CD14-positive monocyte (primary cell): ENCODE data around the gene ACVR1. TPM values are rescaled to one million over a fixed set of nuclear protein-coding genes. Genes with fewer than 3 reads are reported as not detected.

ENCODE experiments used
- DNase-seq, 3 donors: peaks; one replicate each; pipeline ENCODE4 v3.0.0-alpha.2; 2011 to 2022
- H2AFZ ChIP-seq: 2 replicates; pipeline ENCODE4 v1.6.0; 2012; ENCODE audit warnings: mild to moderate bottlenecking, low read depth, low read length, inconsistent platforms; ENCODE audit not compliant: insufficient read depth, poor library complexity, severe bottlenecking
- H3K27ac ChIP-seq, 2 donors: 1 replicate in 1 of 2; 2 replicates in 1 of 2; pipeline ENCODE4 v1.5.1; 2012 to 2013; ENCODE audit warnings: low read length in 2 of 2, control low read depth in 1 of 2, inconsistent platforms in 1 of 2, low read depth in 1 of 2, mild to moderate bottlenecking in 1 of 2
- H3K27me3 ChIP-seq, 2 donors: one replicate each; pipeline versions ENCODE4 v1.6.0 to v1.6.1; 2011 to 2013; ENCODE audit warnings: low read length in 2 of 2; ENCODE audit not compliant: control insufficient read depth in 2 of 2, insufficient read depth in 2 of 2
- H3K36me3 ChIP-seq, 2 donors: replicated peaks in 1 of 2; 1 replicate in 1 of 2; 2 replicates in 1 of 2; pipeline versions ENCODE4 v1.5.1 to v1.6.1; 2012 to 2013; ENCODE audit warnings: low read length in 2 of 2, control low read depth in 1 of 2, inconsistent platforms in 1 of 2, mild to moderate bottlenecking in 1 of 2; ENCODE audit not compliant: insufficient read depth in 2 of 2, control insufficient read depth in 1 of 2
- H3K4me1 ChIP-seq, 2 donors: 1 replicate in 1 of 2; 2 replicates in 1 of 2; pipeline versions ENCODE4 v1.5.1 to v1.6.1; 2012 to 2013; ENCODE audit warnings: low read length in 2 of 2, control low read depth in 1 of 2, inconsistent platforms in 1 of 2, mild to moderate bottlenecking in 1 of 2, moderate library complexity in 1 of 2; ENCODE audit not compliant: insufficient read depth in 2 of 2, control insufficient read depth in 1 of 2
- H3K4me2 ChIP-seq: replicated peaks from 2 replicates; pipeline ENCODE3; 2012; ENCODE audit warnings: low read length, moderate library complexity, mild to moderate bottlenecking; ENCODE audit not compliant: poor library complexity, severe bottlenecking; ENCODE audit errors: extremely low read depth
- H3K4me3 ChIP-seq, 3 experiments: fragments of 200-600 bp in 1 of 3; sonication (generic) in 1 of 3; replicated peaks in 1 of 3; 1 replicate in 2 of 3; 2 replicates in 1 of 3; pipeline ENCODE4 v1.5.1; 2011 to 2013; ENCODE audit warnings: low read length in 3 of 3, mild to moderate bottlenecking in 3 of 3, control low read depth in 2 of 3, low read depth in 2 of 3, inconsistent platforms in 1 of 3, moderate library complexity in 1 of 3
- H3K79me2 ChIP-seq: 2 replicates; pipeline ENCODE4 v1.6.0; 2012; ENCODE audit warnings: mild to moderate bottlenecking, control low read depth, inconsistent platforms, low read length, moderate library complexity; ENCODE audit not compliant: insufficient read depth
- H3K9ac ChIP-seq: 2 replicates; pipeline ENCODE4 v1.6.0; 2017; ENCODE audit warnings: low read length, mild to moderate bottlenecking; ENCODE audit not compliant: insufficient read depth, poor library complexity, severe bottlenecking
- H3K9me3 ChIP-seq, 2 donors: replicated peaks in 1 of 2; 1 replicate in 1 of 2; 2 replicates in 1 of 2; pipeline versions ENCODE4 v1.5.1 to v1.6.1; 2012 to 2013; ENCODE audit warnings: low read length in 2 of 2, control low read depth in 1 of 2; ENCODE audit not compliant: control insufficient read depth in 1 of 2, insufficient read depth in 1 of 2
- H4K20me1 ChIP-seq: 2 replicates; pipeline ENCODE4 v1.6.0; 2012; ENCODE audit warnings: mild to moderate bottlenecking, low read length, control low read depth, moderate library complexity; ENCODE audit not compliant: insufficient read depth
- H3K27ac Mint-ChIP-seq, 7 donors: one replicate each; pipeline ENCODE4 v1.8.0; 2020; ENCODE audit warnings: mild to moderate bottlenecking in 7 of 7, mixed read lengths in 7 of 7, moderate library complexity in 6 of 7, inconsistent platforms in 2 of 7
- H3K27me3 Mint-ChIP-seq, 3 donors: one replicate each; pipeline ENCODE4 v1.8.0; 2021 to 2022; ENCODE audit warnings: low read depth in 3 of 3, mild to moderate bottlenecking in 3 of 3, mixed read lengths in 3 of 3, moderate library complexity in 3 of 3, inconsistent platforms in 1 of 3
- H3K36me3 Mint-ChIP-seq, 2 donors: one replicate each; pipeline ENCODE4 v1.8.0; 2020; ENCODE audit warnings: mixed read lengths in 2 of 2, inconsistent platforms in 1 of 2, mild to moderate bottlenecking in 1 of 2
- H3K4me1 Mint-ChIP-seq: one replicate; pipeline ENCODE4 v1.8.0; 2020; ENCODE audit warnings: mild to moderate bottlenecking, mixed read lengths
- H3K4me3 Mint-ChIP-seq, 2 donors: one replicate each; pipeline ENCODE4 v1.8.0; 2020; ENCODE audit warnings: mild to moderate bottlenecking in 2 of 2, mixed read lengths in 2 of 2, moderate library complexity in 1 of 2
- H3K9me3 Mint-ChIP-seq, 7 donors: one replicate each; pipeline ENCODE4 v1.8.0; 2020 to 2022; ENCODE audit warnings: mixed read lengths in 7 of 7, mild to moderate bottlenecking in 6 of 7, moderate library complexity in 6 of 7, inconsistent platforms in 2 of 7
- WGBS: methylation state at CpG from one replicate; pipeline ENCODE4 v1.1.5; 2013; ENCODE audit warnings: missing lambda C conversion rate; ENCODE audit not compliant: insufficient coverage; 5-methylcytosine and 5-hydroxymethylcytosine counted together
- intact Hi-C, 2 donors: fragments of 100-400 bp; cut with micrococcal nuclease; formaldehyde crosslinking; loops; one replicate each; pipeline versions ENCODE4 v1.15.0 to v1.15.1; 2023
- polyA plus RNA-seq, 3 donors: library from polyadenylated mRNA; depleted of rRNA in 1 of 3; unstranded in 2 of 3; stranded (reverse) in 1 of 3; fragments of 300-500 nt in 2 of 3; fragments of >200 nt in 1 of 3; fragmentation: Illumina TruSeq in 2 of 3; gene quantifications; 1 replicate in 2 of 3; 2 replicates in 1 of 3; pipeline ENCODE4 v1.2.3, GENCODE V29; 2012 to 2021
- TF ChIP-seq, protein P1 (sequence below): fragments of 200-600 bp; IDR thresholded peaks from one replicate; pipeline ENCODE4 v1.8.0; 2022; ENCODE audit warnings: antibody characterized with exemption, mild to moderate bottlenecking

ACVR1 gene
- polyA plus RNA-seq, 3 donors, result 2.8 to 13.4 (median 4.9) TPM

DNA sequence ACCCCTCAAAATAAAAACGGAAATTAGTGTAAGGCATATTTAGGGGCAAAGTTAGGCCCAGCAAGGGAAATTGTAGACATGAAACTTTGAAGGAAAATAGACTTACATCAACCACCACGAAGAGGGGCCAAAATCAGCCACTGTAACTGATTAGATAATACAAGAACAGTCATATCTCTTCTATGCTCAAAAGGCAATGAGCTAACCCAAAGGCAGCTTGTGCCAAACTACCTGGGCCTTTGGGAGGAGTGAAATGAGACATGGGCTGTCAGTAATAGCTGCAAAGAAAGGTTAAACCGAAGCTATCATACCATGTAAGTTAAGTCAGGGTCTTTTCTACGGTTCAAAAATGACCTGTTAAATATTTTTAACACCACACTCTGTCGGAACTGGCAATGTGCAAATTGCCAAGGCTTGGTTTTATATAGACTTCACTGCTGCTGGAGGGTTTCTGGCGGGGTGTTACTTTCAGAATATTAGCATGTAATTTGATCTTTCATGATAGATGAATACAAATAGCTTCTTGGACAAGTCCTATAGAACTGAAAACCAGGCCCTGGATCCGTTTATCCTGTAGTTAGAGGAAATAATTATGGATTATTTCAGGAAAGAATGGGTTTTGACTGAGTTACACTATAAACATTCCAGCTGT lies 69.6 kb downstream of the ACVR1 start:
- peaks cover 0 to 7% of the 10 kb centered on the region in 2 donors for H3K36me3 ChIP-seq
- H3K4me1 ChIP-seq, result no peaks in the 10 kb centered on the region
- no peak overlapping the region for H2AFZ ChIP-seq
- Mint-ChIP-seq H3K27ac (no peak overlapping the region), H3K4me3 (no peak overlapping the region), H3K9me3 (no peaks in the 10 kb centered on the region), H3K27me3 (peaks cover 0 to under 1% (median 0%) of the 10 kb centered on the region in 3 donors), H3K4me1 (no peaks in the 10 kb centered on the region), H3K36me3 (peaks cover 25 to 28% of the 10 kb centered on the region in 2 donors)
- no peak overlapping the region for H3K4me3 ChIP-seq
- TF ChIP-seq, protein P1, sequence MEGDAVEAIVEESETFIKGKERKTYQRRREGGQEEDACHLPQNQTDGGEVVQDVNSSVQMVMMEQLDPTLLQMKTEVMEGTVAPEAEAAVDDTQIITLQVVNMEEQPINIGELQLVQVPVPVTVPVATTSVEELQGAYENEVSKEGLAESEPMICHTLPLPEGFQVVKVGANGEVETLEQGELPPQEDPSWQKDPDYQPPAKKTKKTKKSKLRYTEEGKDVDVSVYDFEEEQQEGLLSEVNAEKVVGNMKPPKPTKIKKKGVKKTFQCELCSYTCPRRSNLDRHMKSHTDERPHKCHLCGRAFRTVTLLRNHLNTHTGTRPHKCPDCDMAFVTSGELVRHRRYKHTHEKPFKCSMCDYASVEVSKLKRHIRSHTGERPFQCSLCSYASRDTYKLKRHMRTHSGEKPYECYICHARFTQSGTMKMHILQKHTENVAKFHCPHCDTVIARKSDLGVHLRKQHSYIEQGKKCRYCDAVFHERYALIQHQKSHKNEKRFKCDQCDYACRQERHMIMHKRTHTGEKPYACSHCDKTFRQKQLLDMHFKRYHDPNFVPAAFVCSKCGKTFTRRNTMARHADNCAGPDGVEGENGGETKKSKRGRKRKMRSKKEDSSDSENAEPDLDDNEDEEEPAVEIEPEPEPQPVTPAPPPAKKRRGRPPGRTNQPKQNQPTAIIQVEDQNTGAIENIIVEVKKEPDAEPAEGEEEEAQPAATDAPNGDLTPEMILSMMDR, result no peak
- no peaks in the 10 kb centered on the region for H4K20me1 ChIP-seq
- no peak overlapping the region for H3K4me2 ChIP-seq
- no peaks in the 10 kb centered on the region for H3K79me2 ChIP-seq
- 97% methylated on average over 4 of the region's 7 CpGs for WGBS
- DNase-seq, result no peak
- intact Hi-C loops, result no loop called here
- H3K9me3 ChIP-seq, result no peaks in the 10 kb centered on the region
- no peak overlapping the region for H3K9ac ChIP-seq
- no peaks in the 10 kb centered on the region for H3K27me3 ChIP-seq
- H3K27ac ChIP-seq, result no peak overlapping the region

DNA sequence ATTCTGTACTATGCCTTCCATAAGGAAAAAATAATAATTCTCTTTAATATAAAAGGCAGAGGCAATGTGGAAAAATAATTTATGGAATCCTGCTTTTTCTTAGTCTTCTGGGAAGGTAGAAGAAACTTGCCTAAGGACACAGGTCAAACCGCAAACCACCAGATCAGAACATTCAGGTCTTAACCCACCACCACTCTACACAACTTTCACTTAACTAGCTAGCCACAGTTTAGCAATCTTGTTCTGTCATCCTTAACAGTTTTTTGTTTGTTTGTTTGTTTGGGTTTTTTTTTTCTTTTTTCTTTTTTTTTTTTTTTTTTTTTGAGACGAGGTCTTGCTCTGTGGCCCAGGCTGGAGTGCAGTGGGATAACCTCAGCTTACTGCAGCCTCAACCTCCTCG lies 70.6 kb downstream of the ACVR1 start:
- no peaks in the 10 kb centered on the region for H4K20me1 ChIP-seq

More for the DNA sequence above, 70.6 kb downstream of the ACVR1 start:
- H3K4me3 ChIP-seq, result no peak overlapping the region
- no peak overlapping the region for H3K9ac ChIP-seq
- no peaks in the 10 kb centered on the region for H3K4me1 Mint-ChIP-seq
- no peak overlapping the region for H3K4me2 ChIP-seq
- no peak overlapping the region for H3K4me3 Mint-ChIP-seq
- peaks cover 0 to 7% of the 10 kb centered on the region in 2 donors for H3K36me3 ChIP-seq
- WGBS, result 100% methylated on average over 1 of the region's 3 CpGs
- no peak overlapping the region for H3K27ac Mint-ChIP-seq
- TF ChIP-seq, protein P1, result no peak
- no peaks in the 10 kb centered on the region for H3K4me1 ChIP-seq
- no peaks in the 10 kb centered on the region for H3K79me2 ChIP-seq
- no peak overlapping the region for H2AFZ ChIP-seq
- H3K27me3 Mint-ChIP-seq, result no peaks in the 10 kb centered on the region
- H3K27ac ChIP-seq, result no peak overlapping the region
- intact Hi-C loops, result no loop called here
- H3K9me3 Mint-ChIP-seq, result no peaks in the 10 kb centered on the region
- no peaks in the 10 kb centered on the region for H3K9me3 ChIP-seq
- H3K27me3 ChIP-seq, result no peaks in the 10 kb centered on the region
- DNase-seq, result no peak
- peaks cover 24 to 27% of the 10 kb centered on the region in 2 donors for H3K36me3 Mint-ChIP-seq
